ENCODE measurements around the gene CPLX3.
"Not testable (repeated sequence)": the region's sequence is repeated elsewhere in the genome, so short reads cannot be mapped to it uniquely, and the experiment has no call there.

CPLX3 gene

DNA sequence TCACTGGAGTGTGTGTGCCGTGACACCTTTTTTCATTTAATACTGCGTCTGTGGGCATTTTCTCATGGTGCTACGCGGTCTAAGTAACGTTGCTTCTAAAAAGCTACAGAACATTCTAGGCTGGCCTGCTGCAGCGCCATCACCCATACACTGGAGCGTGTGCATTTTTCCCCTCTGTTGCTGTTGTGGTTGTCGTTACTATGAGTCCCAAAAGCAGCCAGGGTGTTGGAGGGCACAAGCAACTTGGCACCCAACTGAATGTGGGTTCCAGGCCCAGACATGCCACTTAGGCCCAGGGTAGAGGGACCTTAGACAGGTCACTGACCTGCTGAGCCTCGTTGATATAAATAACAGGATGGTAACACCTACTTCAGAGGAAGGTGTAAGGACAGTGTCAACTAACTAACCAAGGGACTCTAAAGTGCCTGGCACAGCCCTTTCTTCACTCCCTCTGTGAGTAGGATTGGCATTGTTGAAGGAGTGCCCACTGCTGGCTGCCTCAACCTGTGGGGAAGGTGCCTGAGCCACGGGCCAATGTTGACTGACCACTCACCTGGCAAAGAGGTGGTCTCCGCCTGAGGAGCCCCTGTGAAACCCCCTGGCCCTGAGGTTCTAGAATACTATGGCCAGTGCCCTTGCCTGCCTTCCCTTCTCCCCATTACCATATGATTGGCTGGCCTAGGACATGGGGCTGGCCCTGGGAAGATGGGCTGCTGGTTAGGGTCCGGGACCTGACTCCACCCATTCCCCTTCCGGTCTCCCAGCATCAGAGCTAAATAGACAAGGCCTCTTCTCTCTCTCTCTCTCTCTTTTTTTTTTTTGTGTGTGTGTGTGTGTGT is 41.0 kb upstream of the CPLX3 start:
- Mint-ChIP-seq H3K36me3 (ENCODE audit: low read depth) (peaks cover 81% of the 10 kb centered on the region), H3K27me3 (no peaks in the 10 kb centered on the region), H3K4me1 (ENCODE audit: low read depth) (peaks cover 69% of the 10 kb centered on the region), H3K4me3 (peak overlapping the region; percentile 97), H3K27ac (peak overlapping the region; percentile 99), H3K9me3 (no peaks in the 10 kb centered on the region)
- no peak for DNase-seq

DNA sequence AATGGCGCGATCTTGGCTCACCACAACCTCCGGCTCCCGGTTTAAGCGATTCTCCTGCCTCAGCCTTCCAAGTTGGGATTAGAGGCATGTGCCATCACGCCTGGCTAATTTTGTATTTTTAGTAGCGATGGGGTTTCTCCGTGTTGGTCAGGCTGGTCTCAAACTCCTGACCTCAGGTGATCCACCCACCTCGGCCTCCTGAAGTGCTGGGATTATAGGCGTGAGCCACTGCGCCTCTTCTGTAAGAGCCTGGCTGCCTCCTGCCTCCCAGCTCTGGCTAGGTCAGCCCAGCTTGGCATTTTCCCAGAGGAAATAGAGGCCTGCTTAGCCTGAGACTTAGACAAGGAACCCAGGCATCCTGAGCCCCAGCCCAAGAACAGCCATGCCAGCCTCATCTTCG is 40.3 kb upstream of the CPLX3 start:
- H3K4me1 Mint-ChIP-seq (ENCODE audit: low read depth) = peaks cover 69% of the 10 kb centered on the region
- peak; percentile 31 for DNase-seq
- not testable (repeated sequence) for H3K9me3 Mint-ChIP-seq, H3K27me3 Mint-ChIP-seq
- peak overlapping the region; percentile 97 for H3K4me3 Mint-ChIP-seq
- H3K36me3 Mint-ChIP-seq (ENCODE audit: low read depth) = peaks cover 85% of the 10 kb centered on the region
- peak overlapping the region; percentile 99 for H3K27ac Mint-ChIP-seq

DNA sequence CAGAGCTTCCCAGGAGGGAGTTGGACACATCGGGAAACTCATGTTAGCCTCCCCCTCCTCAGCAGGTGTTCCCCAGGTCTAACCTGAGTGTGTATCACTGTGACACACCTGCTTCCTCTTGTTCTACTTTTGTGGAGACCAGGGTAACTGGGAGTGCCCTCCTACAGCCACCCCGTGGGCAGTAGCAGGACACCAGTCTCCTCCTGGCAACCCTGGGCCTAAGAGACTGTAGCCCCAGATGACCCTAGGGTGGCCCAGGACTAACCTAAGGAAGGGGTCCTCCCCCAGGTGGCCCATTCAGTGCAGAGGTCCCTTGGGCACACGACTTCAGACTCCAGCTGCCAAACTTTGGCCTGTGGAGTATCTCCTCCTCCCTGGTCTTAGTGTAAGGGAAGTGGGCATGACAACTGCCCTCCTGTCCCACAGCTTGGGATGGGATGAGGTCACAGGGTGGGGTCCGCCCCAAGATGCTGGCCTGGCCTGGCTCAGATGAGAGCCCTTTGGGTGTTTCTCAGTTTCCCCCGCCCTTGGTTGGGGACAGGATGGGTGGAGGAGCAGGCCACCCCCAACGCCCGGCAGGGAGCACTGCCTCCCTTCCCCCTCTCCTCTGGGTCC is 39.8 kb upstream of the CPLX3 start:
- DNase-seq = peak; percentile 35
- Mint-ChIP-seq H3K27ac (peak overlapping the region; percentile 99), H3K9me3 (no peaks in the 10 kb centered on the region), H3K36me3 (ENCODE audit: low read depth) (peaks cover 86% of the 10 kb centered on the region), H3K27me3 (no peaks in the 10 kb centered on the region), H3K4me1 (ENCODE audit: low read depth) (peaks cover 69% of the 10 kb centered on the region), H3K4me3 (peak overlapping the region; percentile 97)

DNA sequence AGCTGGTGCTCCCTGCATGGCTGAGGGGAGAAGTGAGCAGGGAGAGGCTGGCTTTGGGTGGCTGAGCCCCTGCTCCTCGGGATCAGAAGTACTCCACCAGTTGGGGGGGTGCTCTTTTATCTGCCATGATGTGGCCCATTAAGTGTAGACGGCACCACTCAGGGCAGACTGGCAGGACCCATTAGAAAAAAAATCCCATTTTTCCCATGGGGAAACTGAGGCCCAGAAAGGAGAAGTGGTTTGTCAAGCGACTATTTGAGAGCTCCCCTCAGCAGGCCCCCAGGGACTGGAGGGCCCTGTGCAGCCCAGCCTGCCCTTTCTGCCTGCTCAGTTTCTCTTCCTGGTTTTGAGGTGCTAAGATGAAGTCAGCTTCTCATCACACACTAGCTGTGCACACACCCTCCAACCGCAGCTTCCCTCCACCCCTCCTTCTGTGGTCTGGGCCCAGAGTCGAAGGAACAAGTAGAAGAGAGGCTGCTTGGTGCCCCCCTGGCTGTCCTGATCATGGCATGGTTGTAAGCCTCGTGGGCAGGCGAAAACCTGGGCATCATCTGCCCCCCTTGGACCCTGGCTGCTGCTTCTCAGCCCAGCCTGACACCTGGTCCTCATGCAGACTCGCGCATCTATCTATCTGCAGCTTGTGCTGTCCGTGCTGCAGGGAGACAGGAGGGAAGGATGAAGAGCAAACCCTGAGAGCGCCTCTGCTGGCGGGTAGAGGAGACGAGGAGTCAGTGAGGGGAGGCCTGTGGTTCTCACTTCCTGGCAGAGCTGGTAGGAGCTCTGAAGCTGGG is 39.0 kb upstream of the CPLX3 start:
- peak overlapping the region; percentile 99 for H3K27ac Mint-ChIP-seq
- H3K4me3 Mint-ChIP-seq = peak overlapping the region; percentile 97
- H3K4me1 Mint-ChIP-seq (ENCODE audit: low read depth) = peaks cover 77% of the 10 kb centered on the region
- no peaks in the 10 kb centered on the region for H3K9me3 Mint-ChIP-seq
- H3K36me3 Mint-ChIP-seq (ENCODE audit: low read depth) = peaks cover 93% of the 10 kb centered on the region
- H3K27me3 Mint-ChIP-seq = no peaks in the 10 kb centered on the region
- peak; percentile 90 for DNase-seq

DNA sequence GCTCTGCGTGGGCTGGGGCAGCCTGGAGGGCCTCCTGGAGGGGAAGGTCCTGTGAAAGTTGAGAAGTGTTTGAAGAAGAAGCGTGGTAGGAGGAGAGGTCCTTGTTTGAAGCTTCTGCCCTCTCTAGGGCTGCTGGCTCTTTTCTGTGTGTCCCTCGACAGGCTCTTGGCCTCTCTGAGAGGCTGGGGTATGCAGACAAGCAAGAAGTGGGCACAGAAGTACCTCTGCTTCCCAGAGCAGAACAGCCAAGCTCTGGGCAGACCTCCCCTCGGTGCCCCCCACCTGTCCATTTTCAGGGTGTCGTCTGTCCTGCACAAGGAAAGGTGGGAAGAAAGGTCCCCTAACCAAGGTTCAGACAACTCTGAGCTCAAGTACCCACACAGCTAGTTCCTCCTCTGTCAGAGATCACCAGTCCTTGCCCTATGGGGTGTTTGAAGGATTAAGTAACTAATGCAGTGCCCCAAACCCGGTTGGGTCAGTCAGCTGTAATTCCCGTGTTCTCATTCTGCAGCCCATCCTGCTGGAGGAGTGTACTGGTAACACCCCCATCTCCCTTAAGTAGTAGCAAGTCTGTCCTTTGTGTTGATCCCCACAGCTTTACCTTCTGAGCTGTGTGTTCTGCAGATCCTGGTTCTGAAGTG is 38.3 kb upstream of the CPLX3 start:
- no peak for DNase-seq
- Mint-ChIP-seq H3K36me3 (ENCODE audit: low read depth) (peaks cover 92% of the 10 kb centered on the region), H3K4me3 (peak overlapping the region; percentile 97), H3K4me1 (ENCODE audit: low read depth) (peaks cover 84% of the 10 kb centered on the region), H3K27ac (peak overlapping the region; percentile 99), H3K27me3 (no peaks in the 10 kb centered on the region), H3K9me3 (no peaks in the 10 kb centered on the region)

DNA sequence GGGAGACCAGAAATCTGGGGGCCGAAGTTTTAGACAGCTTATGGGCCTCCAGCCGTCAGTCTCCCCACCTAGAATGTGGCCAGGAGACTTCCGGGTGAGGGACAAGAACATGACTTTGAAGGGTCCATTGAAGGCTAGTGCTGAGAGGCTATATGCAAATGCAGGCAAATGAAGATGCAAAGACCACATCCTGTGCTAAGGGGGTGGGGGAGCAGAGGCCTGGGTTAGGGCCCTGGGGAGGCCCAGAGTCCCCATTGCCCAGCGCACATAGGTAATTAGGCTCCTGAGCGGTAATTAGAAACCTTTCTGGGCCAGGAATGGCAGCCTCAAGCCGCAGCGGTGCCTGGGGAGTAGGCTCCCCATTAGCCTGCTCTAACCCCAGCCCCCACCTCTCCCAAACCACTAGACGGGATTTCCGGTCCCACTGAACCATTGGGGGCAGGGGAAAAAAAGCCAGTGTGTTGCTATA is 37.7 kb upstream of the CPLX3 start:
- Mint-ChIP-seq H3K27ac (peak overlapping the region; percentile 99), H3K9me3 (no peaks in the 10 kb centered on the region), H3K4me1 (ENCODE audit: low read depth) (peaks cover 89% of the 10 kb centered on the region), H3K36me3 (ENCODE audit: low read depth) (peaks cover 92% of the 10 kb centered on the region), H3K4me3 (peak overlapping the region; percentile 97), H3K27me3 (no peaks in the 10 kb centered on the region)
- peak; percentile 62 for DNase-seq

DNA sequence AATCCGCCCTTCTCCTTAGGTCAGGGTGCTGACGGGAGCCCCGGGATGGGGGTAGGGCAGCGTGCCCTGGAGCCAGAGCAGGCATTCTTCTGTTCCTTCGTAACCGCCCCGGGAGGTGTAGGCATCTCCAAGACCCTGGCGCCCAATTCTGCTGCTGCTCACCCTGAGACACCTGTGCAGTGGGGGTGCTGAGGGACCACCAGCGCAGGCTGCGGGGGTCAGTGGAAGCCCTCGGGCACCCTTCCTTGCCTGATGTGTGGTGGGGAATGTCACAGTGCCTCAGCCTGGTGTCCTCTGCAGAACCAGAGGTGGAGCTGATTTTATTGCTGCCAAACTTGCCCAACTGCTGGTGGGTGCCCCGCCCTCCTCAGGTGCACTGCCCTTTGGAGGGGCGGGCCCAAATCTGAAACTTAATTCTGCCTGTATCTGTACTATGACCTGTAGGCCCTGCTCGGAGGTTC is 37.2 kb upstream of the CPLX3 start:
- Mint-ChIP-seq H3K9me3 (no peaks in the 10 kb centered on the region), H3K36me3 (ENCODE audit: low read depth) (peaks cover 88% of the 10 kb centered on the region), H3K27ac (peak overlapping the region; percentile 99), H3K4me3 (peak overlapping the region; percentile 97), H3K4me1 (ENCODE audit: low read depth) (peaks cover 91% of the 10 kb centered on the region), H3K27me3 (no peaks in the 10 kb centered on the region)
- no peak for DNase-seq

DNA sequence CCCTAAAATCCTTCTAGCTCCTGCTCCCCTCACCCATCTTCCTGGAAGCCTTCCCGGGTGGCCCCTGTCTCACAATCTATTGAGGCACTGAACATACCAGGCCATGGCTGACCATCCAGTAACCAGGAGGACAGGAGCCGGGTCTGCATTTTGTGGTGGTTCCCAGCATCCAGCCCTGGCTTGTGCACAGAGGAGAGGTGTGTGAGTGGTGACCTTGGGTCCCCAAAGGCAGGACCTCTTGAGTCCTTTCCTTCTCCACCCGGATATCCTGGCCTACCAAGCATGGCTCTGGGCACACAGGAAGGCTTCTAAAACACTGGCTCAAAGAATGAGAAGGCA is 36.7 kb upstream of the CPLX3 start:
- peak overlapping the region; percentile 99 for H3K27ac Mint-ChIP-seq
- DNase-seq = peak; percentile 37

DNA sequence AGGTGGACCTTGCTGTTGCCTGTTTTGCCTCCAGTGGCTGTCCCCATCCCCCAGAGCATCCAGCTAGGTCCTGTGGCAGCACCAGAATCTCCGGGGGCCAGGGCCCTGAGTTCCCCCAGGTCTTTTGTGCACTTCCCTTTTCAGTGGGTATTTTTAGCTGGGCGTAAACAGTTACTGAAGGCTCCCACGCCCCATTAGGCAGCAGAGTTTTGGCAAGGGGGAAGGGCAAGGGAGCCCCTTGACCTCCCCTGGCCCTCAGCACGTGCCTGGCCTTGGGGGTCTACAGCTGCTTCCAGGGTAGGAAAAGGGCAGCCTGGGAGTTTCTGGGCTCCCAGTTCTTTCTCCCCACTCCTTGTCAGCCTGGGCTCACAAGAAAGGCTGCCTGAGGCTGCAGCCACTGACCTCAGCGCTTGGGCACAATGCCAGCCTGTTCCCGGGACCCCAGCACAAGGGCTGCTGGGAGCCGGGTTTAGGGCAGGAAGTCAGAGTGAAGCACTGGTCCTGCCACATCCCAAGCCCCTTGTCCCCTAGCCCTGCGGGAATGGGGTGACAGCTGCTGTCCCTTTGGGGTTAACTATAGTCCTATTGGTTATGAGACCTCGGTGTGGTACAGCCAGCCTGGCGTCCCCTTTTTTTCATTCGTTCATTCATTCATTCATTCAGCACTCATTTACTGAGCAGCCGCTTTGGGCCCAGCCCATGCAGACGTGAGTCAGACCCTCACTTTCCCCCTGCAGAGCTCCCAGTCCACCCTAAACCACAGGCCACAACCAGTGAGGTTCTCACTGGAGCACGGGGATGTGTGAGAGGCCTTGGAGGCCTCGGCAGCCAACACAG is 36.1 kb upstream of the CPLX3 start:
- H3K4me3 Mint-ChIP-seq = peak overlapping the region; percentile 97
- no peaks in the 10 kb centered on the region for H3K27me3 Mint-ChIP-seq
- peaks cover 92% of the 10 kb centered on the region for H3K4me1 Mint-ChIP-seq (ENCODE audit: low read depth)
- H3K27ac Mint-ChIP-seq = peak overlapping the region; percentile 99
- H3K36me3 Mint-ChIP-seq (ENCODE audit: low read depth) = peaks cover 87% of the 10 kb centered on the region
- no peak for DNase-seq
- no peaks in the 10 kb centered on the region for H3K9me3 Mint-ChIP-seq

More for the DNA sequence above, 36.7 kb upstream of the CPLX3 start:
- peak overlapping the region; percentile 97 for H3K4me3 Mint-ChIP-seq
- no peaks in the 10 kb centered on the region for H3K9me3 Mint-ChIP-seq
- no peaks in the 10 kb centered on the region for H3K27me3 Mint-ChIP-seq
- peaks cover 87% of the 10 kb centered on the region for H3K36me3 Mint-ChIP-seq (ENCODE audit: low read depth)
- peaks cover 92% of the 10 kb centered on the region for H3K4me1 Mint-ChIP-seq (ENCODE audit: low read depth)

DNA sequence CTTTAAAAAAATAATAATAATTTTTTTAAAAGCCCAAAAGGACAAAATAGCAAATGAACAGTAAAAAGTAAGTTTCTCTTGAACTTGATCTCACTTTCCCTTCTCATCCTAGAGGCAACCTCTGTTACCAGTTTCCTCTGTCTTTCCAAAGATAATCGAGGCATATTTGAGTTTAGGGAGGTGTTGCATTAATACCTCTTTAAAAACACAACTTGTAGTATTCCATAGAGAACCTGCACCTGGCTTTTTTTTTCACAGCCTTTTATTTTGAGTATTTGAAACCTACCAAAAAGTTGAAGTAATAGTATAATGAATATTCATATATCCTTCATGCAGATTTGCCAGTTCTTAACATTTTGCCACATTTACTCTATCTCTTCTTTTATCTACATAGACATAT is 35.4 kb upstream of the CPLX3 start:
- no peak for DNase-seq
- Mint-ChIP-seq H3K27me3 (no peaks in the 10 kb centered on the region), H3K4me1 (ENCODE audit: low read depth) (peaks cover 93% of the 10 kb centered on the region), H3K36me3 (ENCODE audit: low read depth) (peaks cover 85% of the 10 kb centered on the region), H3K4me3 (peak overlapping the region; percentile 97), H3K27ac (peak overlapping the region; percentile 99), H3K9me3 (no peaks in the 10 kb centered on the region)

DNA sequence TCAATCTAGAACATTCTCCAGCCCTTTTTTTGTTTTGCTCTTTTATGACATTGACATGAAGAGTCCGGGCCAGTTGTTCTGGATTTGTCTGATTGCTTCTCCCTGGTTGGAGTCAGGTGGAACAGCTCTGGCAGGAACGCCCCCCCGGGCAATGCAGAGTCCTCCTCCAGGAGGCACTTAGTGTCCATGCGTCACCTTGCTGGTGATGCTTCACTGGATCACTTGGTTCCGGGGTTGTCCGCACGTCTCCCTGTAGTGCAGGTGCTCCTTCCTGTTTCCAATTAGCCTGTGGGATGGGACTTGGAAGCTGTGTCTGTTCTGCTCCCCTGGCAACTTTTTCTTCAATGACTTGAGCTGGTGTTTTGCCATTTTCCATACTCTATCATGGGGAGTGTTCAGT is 34.8 kb upstream of the CPLX3 start:
- H3K9me3 Mint-ChIP-seq = no peaks in the 10 kb centered on the region
- DNase-seq = no peak
- H3K27ac Mint-ChIP-seq = peak overlapping the region; percentile 99
- H3K27me3 Mint-ChIP-seq = no peaks in the 10 kb centered on the region
- H3K4me3 Mint-ChIP-seq = peak overlapping the region; percentile 97
- H3K4me1 Mint-ChIP-seq (ENCODE audit: low read depth) = peaks cover 95% of the 10 kb centered on the region
- peaks cover 86% of the 10 kb centered on the region for H3K36me3 Mint-ChIP-seq (ENCODE audit: low read depth)

DNA sequence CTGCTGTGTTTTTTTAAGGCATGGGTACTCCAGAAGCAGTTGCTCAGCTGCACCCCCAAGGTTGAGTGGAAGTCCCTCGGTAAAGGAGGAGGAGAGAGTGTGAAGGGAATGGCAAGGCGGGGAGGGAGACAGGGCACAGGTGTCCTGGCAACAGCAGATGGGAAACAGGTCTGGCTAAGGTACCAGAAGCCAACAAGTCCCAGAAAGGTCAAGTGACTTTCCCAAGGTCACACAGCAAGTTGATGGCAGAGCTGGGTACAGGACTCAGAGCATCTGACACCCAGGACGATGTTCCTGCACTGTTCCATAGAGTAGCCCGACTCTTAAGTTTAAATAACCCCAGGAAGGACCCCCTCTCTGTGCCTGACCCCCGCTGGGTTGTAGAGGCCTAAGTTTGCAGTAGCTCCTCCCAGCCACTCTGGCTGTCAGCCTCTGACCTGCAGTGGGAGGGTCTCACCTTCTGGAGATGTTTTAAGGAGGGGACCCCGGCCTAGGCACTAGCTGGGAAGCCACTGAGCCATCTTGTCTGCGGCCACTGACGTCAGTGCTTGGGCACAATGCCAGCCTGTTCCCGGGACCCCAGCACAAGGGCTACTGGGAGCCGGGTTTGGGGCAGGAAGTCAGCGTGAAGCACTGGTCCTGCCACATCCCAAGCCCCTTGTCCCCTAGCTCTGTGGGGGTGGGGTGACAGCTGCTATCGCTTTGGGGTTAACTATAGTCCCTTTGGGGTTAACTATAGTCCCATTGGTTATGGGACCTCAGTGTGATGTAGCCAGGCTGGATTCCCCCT is 34.0 kb upstream of the CPLX3 start:
- H3K4me1 Mint-ChIP-seq (ENCODE audit: low read depth) = peaks cover 94% of the 10 kb centered on the region
- H3K4me3 Mint-ChIP-seq = peak overlapping the region; percentile 97
- H3K27me3 Mint-ChIP-seq = no peaks in the 10 kb centered on the region
- H3K27ac Mint-ChIP-seq = peak overlapping the region; percentile 99
- H3K36me3 Mint-ChIP-seq (ENCODE audit: low read depth) = peaks cover 81% of the 10 kb centered on the region
- H3K9me3 Mint-ChIP-seq = no peaks in the 10 kb centered on the region
- no peak for DNase-seq
